Retinal pigment epithelial cell (primary cell): ENCODE measurements around the gene PDHA2.
"Not testable (repeated sequence)": the region's sequence is repeated elsewhere in the genome, so short reads cannot be mapped to it uniquely, and the experiment has no call there.

ENCODE experiments used
- DNase-seq: peaks from one replicate; pipeline ENCODE4 v3.0.0-alpha.2; 2010; ENCODE audit warnings: low read depth
- H3K4me3 ChIP-seq: 2 replicates; pipeline ENCODE4 v1.5.1; 2011; ENCODE audit warnings: mild to moderate bottlenecking, low read length, control low read depth, moderate library complexity
- CTCF ChIP-seq: conservative IDR thresholded peaks from 2 replicates; pipeline ENCODE4 v1.5.1; 2011; ENCODE audit warnings: low read depth, low read length, control low read depth, inconsistent platforms

Gene PDHA2

GRCh38 chr4:95833711-95834194 is 6.1 kb upstream of the PDHA2 start:
- no peak for DNase-seq
- TF ChIP-seq CTCF, result no peak
- no peak overlapping the region for H3K4me3 ChIP-seq

- no peak for DNase-seq
- H3K4me3 ChIP-seq, result no peak overlapping the region
- TF ChIP-seq CTCF, result peak; percentile 46
These were observed 4.2 kb upstream of the PDHA2 start for GRCh38 chr4:95835672-95836071.

- DNase-seq, result no peak
- H3K4me3 ChIP-seq, result no peak overlapping the region
- TF ChIP-seq CTCF, result no peak
These were observed 1.7 kb upstream of the PDHA2 start for GRCh38 chr4:95838192-95838591.

- TF ChIP-seq CTCF, result no peak
- no peak for DNase-seq
- no peak overlapping the region for H3K4me3 ChIP-seq
These were observed 8.1 kb downstream of the PDHA2 start for GRCh38 chr4:95847908-95848460.

- DNase-seq, result no peak
- no peak overlapping the region for H3K4me3 ChIP-seq
- no peak for TF ChIP-seq CTCF
These were observed 10.3 kb downstream of the PDHA2 start for GRCh38 chr4:95850161-95850560.

GRCh38 chr4:95857761-95858160 is 17.9 kb downstream of the PDHA2 start:
- no peak overlapping the region for H3K4me3 ChIP-seq
- TF ChIP-seq CTCF, result no peak
- DNase-seq, result no peak

- H3K4me3 ChIP-seq, result no peak overlapping the region
- no peak for DNase-seq
- no peak for TF ChIP-seq CTCF
These were observed 28.0 kb downstream of the PDHA2 start for GRCh38 chr4:95867919-95868318.

- H3K4me3 ChIP-seq, DNase-seq: not testable (repeated sequence)
These were observed 29.5 kb downstream of the PDHA2 start for GRCh38 chr4:95869414-95869813.
